ENCODE results near the gene CERS4.
"Not testable (repeated sequence)": the region's sequence is repeated elsewhere in the genome, so short reads cannot be mapped to it uniquely, and the experiment has no call there.

The CERS4 gene

GRCh38 chr19:8208922-8209461, at the start of gene CERS4:
CERS4 (plus strand) TSS chr19:8209370; CDS start chr19:8251077, 41,707 bp downstream.
- no peak for DNase-seq (ENCODE audit: low read depth)

GRCh38 chr19:8161135-8161646, 48.0 kb upstream of the CERS4 start:
- no peak for DNase-seq (ENCODE audit: low read depth)

DNA sequence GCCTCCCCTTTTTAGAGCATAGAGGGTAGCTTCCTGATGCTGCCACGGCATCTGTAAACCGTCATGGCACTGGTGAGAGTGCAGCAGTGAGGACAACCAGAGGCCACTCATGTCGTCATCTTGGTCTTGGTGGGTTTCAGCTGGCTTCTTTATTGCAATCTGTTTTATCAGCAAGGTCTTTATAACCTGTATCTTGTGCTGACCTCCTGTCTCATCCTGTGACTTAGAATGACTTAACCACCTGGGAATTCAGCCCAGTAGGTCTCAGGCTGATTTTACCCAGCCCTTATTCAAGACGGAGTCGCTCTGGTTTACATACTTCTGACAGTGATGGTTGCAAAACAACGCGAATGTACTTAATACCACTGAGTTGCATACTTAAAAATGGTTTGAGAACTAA, 45.4 kb upstream of the CERS4 start:
- no peak for DNase-seq (ENCODE audit: low read depth)

DNA sequence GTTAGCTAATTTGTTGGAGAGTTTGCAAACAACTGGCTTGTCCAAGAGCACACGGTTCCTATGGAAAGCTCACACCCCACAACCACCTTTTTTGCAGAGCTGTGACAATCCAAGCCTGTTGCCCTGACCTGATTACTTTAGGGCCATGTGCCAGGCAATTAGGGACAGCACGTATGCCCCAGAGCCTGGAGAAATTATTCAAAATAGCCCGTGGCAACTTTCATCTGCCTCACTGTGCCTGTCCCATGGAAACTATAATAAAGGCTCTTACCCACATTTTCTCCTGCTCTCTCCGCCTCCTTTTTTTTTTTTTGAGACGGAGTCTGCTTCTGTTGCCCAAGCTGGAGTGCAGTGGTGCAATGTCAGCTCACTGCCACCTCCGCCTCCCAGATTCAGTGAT, 41.2 kb upstream of the CERS4 start:
- no peak for DNase-seq (ENCODE audit: low read depth)

DNA sequence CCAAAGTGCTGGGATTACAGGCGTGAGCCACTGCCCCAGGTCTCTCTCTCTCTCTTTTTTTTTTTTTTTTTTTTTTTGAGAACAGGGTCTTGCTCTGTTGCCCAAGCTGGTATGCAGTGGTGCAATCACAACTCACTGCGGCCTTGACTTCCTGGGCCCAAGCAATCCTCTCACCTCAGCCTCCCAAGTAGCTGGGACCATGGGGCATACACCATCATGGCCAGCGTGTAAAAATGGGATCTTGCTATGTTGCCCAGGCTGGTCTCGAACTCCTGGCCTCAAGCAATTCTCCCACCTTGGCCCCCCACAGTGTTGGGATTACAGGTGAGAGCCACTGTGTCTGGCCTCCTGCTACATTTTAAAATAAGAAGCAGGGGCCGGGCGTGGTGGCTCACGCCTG, 40.6 kb upstream of the CERS4 start:
- no peak for DNase-seq (ENCODE audit: low read depth)

DNA sequence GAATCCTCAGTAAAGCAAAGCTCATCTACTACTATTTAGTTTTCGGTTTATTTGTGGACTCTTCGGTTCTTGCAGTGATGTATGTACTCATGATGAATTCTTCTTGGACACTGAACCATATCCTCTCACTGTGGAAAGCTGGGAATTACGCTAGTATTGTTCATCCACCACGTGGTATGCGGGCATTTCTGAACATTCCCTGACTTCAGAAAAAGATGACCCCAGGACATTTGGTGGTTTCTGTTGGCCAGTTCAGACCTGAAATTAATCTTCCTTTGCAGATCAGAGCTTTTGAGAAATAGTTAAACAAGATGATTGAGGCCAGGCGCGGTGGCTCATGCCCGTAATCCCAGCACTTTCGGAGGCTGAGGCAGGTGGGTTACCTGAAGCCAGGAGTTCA, 34.5 kb upstream of the CERS4 start:
- no peak for DNase-seq (ENCODE audit: low read depth)

GRCh38 chr19:8180018-8180417, 29.2 kb upstream of the CERS4 start:
- no peak for DNase-seq (ENCODE audit: low read depth)

- DNase-seq (ENCODE audit: low read depth) = no peak
Observed at GRCh38 chr19:8184274-8184673, 24.9 kb upstream of the CERS4 start.

GRCh38 chr19:8185343-8186068, 23.7 kb upstream of the CERS4 start:
- no peak for DNase-seq (ENCODE audit: low read depth)

DNA sequence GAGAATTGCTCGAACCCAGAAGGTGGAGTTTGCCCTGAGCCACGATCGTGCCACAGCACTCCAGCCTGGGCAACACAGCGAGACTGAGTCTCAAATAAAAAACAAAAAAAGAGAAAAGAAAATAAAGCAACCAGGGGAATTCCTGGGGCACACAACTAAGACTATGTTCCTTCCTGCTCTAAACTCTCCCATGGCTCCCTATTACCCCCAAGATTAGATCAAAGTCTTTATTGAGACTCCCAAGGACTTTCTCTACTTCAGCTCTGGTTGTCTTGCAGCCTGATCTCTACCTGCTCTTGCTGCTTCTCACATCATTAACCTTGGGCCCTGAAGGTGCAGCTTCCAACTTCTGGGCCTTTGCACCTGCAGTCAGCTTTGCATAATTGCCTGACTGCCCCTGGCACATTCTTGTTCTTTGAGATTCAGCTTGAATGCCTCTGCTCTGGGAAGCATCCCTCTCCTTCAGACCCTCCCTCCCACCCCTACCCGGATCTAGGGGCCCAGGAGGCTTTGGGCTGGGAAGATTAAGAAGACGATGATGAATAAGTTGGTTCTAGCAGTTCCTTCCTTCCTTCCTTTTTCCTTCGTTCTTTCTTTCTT, 16.8 kb upstream of the CERS4 start:
- DNase-seq (ENCODE audit: low read depth) = no peak

DNA sequence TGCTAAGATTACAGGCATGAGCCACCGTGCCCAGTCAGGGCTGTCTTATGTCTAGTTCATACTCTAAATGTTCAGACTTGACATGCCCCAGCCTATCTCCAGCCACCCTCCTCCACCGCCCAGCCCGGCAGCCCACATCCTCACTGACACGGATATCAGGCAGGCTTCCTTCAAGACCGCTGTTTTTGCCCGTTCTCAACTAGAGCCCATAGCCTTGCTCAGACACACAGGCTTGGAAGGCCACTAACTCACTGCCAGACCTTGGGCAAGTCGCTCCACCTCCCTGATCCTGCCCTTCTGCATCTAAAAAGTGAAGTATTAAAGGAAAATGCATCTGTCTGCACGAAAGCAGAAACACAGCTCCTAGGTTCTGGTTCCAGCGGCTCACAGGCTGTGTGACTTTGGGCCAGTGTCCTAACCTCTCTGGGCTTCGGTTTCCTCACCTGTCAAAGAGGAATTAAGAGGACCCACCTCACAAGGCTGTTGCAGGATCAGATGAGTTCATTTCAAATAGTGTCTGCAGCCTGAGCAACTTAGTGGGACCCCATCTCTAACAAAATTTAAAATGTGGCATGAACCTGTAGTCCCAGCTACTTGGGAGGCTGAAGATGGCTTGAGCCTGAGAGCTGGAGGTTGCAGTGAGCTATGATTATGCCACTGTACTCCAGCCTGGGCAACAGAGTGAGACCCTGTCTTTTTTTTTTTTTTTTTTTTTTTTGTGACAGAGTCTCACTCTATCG, 14.5 kb upstream of the CERS4 start:
- DNase-seq (ENCODE audit: low read depth) = no peak

DNA sequence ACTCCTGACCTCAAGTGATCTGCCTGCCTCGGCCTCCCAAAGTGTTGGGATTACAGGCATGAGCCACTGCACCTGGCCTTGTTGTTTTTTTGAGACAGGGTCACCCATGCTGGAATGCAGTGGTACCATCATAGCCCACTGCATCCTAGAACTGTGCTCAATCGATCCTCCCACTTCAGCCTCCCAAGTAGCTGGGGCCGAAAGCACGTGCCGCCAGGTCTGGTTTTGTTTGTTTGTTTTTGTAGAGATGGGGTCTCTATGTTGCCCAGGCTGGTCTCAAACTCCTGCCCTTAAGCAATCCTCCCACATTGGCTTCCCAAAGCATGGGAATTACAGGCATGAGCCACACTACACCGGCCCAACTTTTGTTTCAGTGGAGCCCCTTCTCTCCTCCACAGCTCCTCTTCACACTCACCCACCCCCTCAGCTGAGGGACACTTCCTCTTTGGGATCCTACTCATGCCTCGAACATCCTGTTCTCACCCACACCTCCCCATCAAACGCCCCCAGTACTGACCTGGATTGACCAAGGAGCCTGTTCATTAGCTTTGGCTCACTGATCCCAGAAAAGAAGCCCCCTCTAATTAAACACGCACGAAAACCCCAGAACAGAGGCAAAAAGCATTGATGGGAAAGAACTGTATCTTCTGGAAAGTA, 12.8 kb upstream of the CERS4 start:
- no peak for DNase-seq (ENCODE audit: low read depth)

DNA sequence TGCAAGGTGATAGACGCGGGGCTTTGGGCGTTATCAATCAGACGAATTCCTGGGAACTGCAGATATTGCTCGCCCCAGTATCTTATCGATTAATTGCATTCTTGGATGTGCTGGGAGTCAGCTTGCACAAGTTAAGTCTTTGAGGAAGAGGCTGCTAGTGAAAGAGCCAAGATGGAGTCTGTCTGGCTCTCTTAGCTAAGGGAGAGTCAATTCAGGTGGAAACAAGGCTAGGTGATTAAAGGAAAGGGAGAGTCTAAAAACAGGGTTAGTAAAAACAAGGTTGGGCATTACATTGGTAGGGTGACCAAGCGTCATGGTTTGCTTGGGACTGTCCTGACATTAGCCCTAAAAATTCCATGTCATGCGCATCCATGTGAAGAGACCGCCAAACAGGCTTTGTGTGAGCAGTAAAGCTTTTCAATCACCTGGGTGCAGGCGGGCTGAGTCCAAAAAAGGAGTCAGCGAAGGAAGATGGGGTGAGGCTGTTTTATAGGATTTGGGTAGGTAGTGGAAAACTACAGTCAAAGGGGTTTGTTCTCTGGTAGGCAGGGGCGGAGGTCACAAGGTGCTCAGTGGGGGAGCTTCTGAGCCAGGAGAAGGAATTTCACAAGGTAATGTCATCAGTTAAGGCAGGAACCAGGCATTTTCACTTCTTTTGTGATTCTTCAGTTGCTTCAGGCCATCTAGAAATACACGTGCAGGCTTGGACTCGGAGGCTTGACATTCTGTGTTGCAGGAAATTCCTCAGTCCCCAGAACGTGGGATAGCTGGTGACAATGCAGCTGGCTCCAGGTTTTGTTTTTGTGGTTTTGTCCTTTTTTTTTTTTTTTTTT, 5.7 kb upstream of the CERS4 start:
- not testable (repeated sequence) for DNase-seq (ENCODE audit: low read depth)

- DNase-seq (ENCODE audit: low read depth) = no peak
Observed at GRCh38 chr19:8204961-8205360, 4.2 kb upstream of the CERS4 start.

GRCh38 chr19:8206147-8207087, 2.8 kb upstream of the CERS4 start:
- DNase-seq (ENCODE audit: low read depth) = no peak

DNA sequence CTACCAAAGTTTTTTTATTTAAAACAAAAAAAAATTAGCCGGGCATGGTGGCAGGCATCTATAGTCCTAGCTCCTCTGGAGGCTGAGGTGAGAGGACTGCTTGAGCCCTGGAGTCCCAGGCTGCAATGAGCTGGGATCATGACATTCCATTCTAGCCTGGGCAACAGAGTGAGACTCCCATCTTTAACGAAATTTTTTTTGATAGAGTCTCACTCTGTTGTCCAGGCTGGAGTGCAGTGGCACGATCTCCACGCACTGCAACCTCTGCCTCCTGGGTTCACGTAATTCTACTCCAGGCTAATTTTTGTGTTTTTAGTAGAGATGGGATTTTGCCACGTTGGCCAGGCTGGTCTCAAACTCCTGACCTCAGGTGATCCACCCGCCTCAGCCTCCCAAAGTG, 1.8 kb upstream of the CERS4 start:
- DNase-seq (ENCODE audit: low read depth) = not testable (repeated sequence)

DNA sequence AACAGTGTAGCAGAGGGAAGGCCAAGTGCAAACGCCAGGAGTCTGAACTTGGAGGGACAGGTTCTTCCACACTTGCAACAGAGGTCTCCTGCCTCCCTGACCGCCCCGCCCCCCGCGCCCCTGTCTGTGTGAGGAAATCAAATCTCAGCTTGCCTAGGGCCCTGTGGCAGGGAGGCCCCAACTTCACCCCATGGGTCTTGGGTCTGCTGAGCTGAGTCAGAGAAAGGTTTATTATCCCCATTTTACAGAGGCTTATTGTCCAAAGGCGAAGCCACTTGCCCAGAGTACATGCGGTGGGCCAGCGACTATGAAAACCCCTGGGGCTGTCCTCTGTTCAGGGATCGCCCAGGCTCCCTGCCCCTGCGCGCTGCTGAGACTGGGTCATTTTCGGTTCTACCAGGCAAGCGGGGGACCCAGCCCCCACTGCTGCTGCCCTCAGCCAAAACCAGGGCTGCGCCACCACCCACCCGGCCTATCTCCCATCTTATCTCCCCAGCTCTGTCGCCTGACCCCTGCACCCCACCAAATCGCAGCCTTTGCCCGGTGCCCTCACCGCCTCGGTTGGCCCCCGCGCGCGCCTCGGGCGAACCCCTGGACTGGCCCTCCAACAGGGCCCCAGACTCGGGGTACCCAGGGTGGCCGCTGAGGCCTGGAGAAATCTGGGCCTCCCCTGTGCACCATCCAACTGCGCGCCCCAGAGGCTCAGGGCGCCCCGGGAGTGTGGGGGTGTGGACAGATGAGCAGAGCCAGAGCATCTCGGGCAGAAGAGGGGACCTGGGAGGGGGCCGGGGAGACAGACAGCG, 850 bp upstream of the CERS4 start:
- no peak for DNase-seq (ENCODE audit: low read depth)

GRCh38 chr19:8209462-8210378, 550 bp downstream of the CERS4 start:
- no peak for DNase-seq (ENCODE audit: low read depth)
